HG02642 (cell line): ENCODE data around the gene LRGUK.
"Not testable (repeated sequence)": the region's sequence is repeated elsewhere in the genome, so short reads cannot be mapped to it uniquely, and the experiment has no call there.

Experiments
- ATAC-seq: cut with Tn5 transposase; IDR thresholded peaks from one replicate; pipeline ENCODE4 v1.9.1; 2021; ENCODE audit warnings: mild to moderate bottlenecking; ENCODE audit not compliant: unreplicated experiment, poor library complexity

LRGUK gene, protein sequence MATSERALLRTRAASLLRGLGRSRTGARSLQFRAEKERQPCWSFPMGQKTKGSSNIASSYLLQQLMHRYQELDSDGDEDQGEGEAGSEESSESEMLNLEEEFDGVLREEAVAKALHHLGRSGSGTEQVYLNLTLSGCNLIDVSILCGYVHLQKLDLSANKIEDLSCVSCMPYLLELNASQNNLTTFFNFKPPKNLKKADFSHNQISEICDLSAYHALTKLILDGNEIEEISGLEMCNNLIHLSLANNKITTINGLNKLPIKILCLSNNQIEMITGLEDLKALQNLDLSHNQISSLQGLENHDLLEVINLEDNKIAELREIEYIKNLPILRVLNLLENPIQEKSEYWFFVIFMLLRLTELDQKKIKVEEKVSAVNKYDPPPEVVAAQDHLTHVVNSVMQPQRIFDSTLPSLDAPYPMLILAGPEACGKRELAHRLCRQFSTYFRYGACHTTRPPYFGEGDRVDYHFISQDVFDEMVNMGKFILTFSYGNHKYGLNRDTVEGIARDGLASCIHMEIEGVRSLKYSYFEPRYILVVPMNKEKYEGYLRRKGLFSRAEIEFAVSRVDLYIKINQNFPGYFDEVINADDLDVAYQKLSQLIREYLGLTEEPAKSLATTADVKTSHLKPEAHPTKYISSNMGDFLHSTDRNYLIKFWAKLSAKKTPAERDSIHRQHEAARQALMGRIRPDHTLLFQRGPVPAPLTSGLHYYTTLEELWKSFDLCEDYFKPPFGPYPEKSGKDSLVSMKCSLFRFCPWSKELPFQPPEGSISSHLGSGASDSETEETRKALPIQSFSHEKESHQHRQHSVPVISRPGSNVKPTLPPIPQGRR

DNA sequence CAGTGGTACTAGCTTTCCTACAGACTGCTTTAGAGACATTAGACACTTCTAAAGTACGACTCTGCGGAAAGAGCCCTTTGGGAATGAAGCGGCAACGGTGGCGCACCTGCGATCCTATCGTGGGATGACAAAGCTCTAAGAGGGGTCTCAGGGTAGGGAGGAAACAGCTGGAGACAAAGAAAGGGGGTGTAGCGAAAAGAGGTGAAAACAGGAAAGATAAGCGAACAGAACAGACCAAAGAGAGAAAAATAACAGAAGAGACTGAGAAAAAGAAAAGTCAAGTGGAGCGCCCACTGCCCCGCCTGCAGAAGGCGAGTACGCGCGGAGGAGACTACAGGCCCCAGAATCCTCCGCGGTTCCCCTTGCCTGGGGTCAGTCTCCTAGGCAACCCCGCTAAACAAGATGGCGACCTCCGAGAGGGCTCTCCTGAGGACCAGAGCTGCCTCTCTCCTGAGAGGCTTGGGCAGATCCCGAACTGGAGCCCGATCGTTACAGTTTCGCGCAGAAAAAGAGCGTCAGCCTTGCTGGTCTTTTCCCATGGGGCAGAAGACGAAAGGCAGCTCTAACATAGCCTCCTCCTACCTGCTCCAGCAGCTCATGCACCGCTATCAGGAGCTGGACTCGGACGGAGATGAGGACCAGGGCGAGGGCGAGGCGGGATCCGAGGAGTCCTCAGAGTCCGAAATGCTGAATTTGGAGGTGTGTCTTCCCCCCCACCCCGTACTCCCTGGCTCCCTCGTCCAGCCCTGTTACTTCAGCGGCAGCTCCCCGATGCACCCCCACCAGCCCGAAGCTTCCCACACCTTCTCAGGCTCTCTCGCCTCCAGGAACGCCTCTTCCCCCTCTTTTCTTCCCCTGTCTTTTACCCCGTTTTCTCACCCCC is at the start of gene LRGUK:
Gene LRGUK (plus strand): TSS at position 375 of the 883 bp plus-strand sequence. CDS start 28 bp downstream, at position 403.
- peak; percentile 100 for ATAC-seq

GRCh38 chr7:134077560-134077959 is 49.6 kb upstream of the LRGUK start:
- not testable (repeated sequence) for ATAC-seq

DNA sequence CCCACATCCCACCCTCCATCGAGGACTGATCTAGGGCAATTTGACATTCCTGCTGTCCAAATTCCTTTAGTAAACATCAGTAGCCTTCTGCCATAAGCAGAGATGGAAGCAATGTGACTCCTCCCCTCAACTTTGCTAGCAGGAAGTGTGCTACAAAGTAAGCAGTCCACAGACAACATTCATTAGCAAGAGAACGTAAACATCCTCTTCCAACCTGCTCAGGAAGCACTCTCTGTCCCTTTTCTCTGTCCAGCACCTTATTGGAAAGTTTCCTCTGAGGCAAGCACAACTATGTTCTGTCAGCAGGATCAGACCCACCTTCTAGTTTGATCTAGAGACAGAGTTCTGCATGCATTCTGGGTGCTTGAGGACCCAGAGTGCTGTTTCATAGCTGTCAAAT is 48.1 kb upstream of the LRGUK start:
- ATAC-seq, result no peak

DNA sequence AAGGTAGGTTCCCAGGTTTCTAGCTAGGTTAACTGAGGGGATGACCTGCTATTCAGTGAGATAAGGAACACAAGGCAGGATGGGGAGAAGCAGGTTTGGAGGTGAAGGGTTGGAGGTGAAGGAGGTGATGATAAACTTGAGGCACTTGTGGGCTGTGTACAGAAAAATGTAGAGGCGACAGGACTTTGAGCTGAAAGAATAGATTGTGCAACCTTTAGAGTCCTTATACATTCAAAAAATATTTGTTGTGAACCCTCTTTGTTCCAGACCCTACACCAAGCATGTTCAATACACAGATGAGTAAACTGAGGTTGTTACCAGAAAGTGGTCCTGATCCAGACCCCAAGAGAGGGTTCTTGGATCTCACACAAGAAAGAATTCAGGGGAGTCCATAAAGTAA is 45.4 kb upstream of the LRGUK start:
- no peak for ATAC-seq

DNA sequence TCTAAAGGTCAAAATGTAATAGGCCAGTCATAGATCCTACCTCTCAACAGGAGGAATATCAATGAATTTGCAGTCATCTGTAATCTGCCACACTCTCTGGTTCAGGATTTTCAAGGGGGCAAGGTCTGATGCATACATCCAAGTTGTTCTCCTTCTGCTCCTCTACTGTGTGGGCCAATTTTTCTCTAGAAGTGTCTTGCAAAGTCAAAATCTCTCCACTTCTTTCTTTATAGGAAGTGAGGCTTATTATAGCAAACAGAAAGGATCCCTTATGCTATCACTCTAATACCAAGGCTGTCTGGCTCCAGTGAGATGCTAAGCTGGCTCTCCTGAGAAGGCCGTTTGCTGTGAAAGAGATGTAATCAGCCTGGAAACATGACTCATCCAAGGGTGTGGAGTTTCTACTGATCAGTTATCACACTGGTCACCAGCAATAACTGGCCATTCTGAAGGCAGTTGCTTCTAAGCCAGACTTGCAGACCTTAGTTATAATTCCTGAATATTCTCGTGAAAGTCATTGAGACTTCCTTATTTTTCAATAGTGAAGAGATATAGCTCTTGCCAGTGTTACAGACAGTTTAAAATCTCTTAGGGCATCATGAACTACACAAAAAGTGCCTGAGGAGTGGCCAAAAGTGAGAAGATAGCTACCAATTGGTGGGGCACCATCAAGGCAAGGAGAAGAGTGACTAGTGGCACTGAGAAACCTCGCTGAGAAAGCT is 43.2 kb upstream of the LRGUK start:
- ATAC-seq, result no peak

DNA sequence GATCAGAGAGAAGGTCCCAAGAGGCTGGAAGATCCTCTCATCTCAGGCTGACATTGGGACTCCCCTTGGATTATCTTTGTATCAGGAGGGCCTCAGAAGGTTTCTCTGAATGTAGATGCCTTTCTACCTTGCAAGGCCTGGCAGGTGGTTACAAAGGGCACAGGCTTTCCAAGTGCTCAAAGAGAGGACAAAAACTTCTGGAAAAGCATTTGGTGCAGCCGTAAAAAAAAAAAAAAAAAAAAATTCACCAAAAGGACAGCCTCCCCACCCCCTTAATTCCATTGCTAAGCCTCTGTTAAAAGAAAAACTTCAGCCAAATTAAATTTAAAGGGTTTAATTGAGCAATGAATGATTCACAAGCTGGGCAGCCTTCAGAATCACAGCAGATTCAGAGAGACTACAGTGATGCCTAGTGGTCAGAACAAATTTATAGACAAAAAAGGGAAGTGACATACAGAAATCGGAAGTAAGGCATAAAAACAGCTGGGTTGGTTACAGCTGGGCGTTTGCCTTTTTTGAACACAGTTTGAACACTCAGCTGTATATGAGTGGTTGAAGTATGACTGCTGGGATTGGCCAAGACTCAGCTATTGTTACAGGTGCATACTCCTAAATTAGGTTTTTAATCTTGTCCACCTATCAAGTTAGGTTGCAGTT is 42.5 kb upstream of the LRGUK start:
- ATAC-seq, result peak; percentile 74

DNA sequence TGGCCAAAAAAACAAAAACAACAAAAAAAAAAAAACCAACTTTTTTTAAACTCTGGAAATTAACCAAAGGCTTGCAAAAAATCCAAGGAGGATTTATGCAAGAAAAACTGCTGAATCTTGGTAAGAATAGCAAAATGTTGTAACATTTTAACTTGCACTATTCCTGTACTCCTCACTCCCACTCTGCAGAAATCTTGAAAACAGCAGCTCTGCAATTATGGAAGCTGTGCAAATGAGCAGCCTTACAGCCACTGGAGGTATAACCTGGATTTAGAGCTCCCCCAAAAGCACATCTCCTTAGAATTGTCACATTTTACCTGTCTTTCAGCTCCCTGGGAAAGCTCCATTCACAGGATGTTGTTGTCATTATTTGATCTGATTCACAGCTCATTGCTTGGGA is 41.8 kb upstream of the LRGUK start:
- ATAC-seq, result no peak

DNA sequence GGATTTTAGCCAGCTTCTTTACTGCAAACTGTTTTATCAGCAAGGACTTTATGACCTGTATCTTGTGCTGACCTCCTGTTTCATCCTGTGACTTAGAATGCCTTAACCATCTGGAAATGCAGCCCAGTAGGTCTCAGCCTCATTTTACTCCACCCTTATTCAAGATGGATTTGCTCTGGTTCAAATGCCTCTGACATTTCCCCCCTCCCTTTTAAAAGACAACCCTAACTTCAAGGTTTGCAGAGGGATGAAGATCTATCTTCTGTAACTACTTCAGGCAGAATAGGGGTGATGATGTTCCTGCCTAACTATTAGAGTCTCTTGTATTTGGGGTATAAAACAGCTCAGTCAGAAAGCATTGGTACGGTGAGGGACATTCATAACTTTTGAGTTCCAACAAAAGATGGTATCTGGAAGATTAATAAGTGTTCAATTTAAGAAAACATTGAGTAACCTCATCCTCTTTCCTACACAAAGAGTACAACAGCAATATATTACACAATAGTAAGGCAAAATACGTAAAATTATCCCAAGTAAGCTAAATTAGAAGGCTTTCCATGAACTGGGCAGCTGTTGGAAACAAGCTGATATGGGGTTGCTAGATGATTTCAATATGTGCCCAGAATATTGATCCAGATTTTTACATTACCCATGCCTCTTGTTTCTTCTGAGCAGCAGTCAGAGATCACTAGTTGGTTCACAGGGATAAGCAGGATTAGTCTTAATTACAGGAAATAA is 40.0 kb upstream of the LRGUK start:
- ATAC-seq, result no peak

DNA sequence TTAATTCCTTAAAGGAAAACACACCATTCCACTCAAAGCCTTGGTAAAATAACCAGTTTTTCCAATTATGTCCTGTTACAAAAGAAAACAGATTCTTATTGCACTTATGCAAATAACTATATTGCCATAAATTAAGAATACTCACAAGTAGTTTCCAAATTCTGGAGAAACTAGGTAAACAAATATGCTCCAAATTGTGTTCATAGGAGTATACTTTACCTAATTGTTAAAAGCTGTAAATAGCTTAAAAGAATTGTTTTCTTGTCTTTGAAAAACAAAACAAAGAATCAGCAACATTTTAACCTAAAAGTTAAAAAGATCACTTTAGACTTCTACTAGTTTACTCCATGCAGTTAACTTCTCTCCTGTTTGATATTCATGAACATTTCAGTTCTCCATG is 38.9 kb upstream of the LRGUK start:
- no peak for ATAC-seq

DNA sequence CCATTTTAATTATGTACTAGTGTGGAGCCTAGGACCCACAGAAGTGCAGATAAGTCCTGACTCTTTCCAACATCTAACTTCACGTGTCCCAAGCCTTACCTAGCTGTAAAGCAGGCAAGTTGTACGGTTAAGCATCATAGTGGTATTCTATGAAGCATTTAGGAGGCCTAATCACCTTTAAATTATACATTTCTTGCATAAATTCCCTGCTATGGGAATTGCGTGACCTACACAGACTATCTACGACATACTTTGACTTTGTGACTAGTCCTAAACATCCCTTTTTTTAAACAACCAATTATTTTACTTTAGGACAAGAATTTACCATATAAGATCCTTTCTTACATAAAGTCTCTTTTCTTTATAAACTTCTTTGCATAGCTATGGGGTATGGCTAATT is 37.7 kb upstream of the LRGUK start:
- no peak for ATAC-seq

GRCh38 chr7:134098072-134098471 is 29.1 kb upstream of the LRGUK start:
- ATAC-seq, result no peak

- ATAC-seq, result no peak
Measured at GRCh38 chr7:134101716-134102115, 25.4 kb upstream of the LRGUK start.

DNA sequence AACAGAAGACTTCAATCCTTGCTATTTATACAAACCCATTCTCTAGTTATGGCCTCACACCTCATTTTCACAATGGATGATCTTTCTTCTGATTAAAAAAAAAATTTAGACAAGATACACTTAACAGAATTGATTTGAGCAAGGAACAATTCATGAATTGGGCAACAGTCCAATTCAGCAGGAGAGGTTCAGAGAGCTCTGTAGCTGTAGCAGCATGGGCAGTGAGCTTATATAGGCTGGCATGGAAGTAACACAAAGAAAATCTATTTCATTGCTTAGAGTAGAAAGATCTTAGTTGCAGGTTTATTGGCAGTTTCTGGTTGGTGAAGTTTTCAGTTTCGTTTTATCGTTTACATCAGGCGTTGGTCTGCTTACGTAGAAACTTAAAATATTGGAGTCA is 23.0 kb upstream of the LRGUK start:
- no peak for ATAC-seq

- ATAC-seq, result no peak
Measured at GRCh38 chr7:134105841-134106240, 21.3 kb upstream of the LRGUK start.

GRCh38 chr7:134108802-134109201 is 18.3 kb upstream of the LRGUK start:
- ATAC-seq, result no peak

DNA sequence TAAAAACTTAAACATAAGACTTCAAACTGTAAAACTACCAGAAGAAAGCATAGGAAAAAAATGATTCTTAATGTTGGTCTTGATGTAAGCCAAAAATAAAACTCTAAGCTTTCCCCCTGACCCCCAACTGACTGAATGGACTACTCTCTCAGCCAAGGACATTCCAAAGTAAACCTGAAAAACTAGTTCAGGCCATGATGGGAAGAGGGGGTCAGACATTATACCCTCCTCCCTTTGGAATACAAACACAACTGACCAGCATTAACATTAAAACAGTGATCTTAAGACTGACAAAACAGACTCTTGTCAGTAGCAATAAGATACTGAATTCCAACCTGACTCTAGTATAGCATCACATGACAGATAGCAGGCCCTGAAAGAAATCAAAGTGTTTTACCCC is 13.5 kb upstream of the LRGUK start:
- no peak for ATAC-seq

- ATAC-seq, result no peak
Measured at GRCh38 chr7:134114992-134115391, 12.1 kb upstream of the LRGUK start.

- no peak for ATAC-seq
Measured at GRCh38 chr7:134120405-134120804, 6.7 kb upstream of the LRGUK start.

DNA sequence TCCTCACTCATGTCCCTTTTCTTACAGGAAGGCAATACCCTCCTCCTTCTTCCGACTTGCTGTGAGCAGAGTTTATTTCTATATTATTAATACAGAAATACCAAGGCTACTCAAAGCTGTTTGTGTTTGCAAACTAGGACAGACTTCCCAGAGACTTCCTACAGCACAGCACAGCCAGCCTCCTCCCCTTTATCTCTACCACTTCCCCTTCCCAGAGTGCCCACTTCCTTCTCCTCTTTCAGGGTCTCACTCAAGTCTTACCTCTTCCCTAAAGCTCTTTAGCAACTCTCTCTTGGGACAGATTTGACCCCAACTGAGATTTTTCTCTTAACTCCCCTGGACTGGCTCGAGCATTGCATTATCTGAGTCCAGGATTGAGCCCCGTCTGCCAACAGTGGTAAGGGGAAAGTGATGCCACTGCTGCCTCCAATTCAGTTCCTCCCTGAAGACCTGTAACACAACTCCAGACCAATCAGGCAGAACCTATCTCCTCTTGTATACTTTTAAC is 5.5 kb upstream of the LRGUK start:
- no peak for ATAC-seq
